NT2/D1 (cell line): ENCODE measurements around the gene CDS1.
"Not testable (repeated sequence)": the region's sequence is repeated elsewhere in the genome, so short reads cannot be mapped to it uniquely, and the experiment has no call there.

Source experiments
- DNase-seq: peaks from one replicate; pipeline ENCODE4 v3.0.0-alpha.2; 2011; ENCODE audit warnings: low read depth, low spot score
- H3K27me3 ChIP-seq: 2 replicates; pipeline ENCODE4 v1.6.0; 2011; ENCODE audit warnings: mild to moderate bottlenecking; ENCODE audit not compliant: insufficient read length, insufficient read depth
- H3K36me3 ChIP-seq: 2 replicates; pipeline ENCODE4 v1.6.1; 2011; ENCODE audit warnings: mild to moderate bottlenecking, low read length, mixed read lengths; ENCODE audit not compliant: insufficient read depth, insufficient read length
- H3K4me1 ChIP-seq: 2 replicates; pipeline ENCODE4 v1.5.1; 2011; ENCODE audit not compliant: insufficient read depth, insufficient read length
- H3K4me3 ChIP-seq: 2 replicates; pipeline ENCODE4 v1.5.1; 2011; ENCODE audit warnings: low read depth; ENCODE audit not compliant: insufficient read length
- H3K9ac ChIP-seq: 2 replicates; pipeline ENCODE4 v1.6.0; 2011; ENCODE audit warnings: low read depth; ENCODE audit not compliant: insufficient read length
- H3K9me3 ChIP-seq: 2 replicates; pipeline ENCODE4 v1.5.1; 2011; ENCODE audit warnings: mild to moderate bottlenecking, low read length; ENCODE audit not compliant: insufficient read depth
- SUZ12 ChIP-seq: IDR thresholded peaks from 2 replicates; pipeline ENCODE4 v1.6.1; 2011; ENCODE audit not compliant: insufficient read length, insufficient read depth; ENCODE audit errors: extremely low read depth
- YY1 ChIP-seq: IDR thresholded peaks from 2 replicates; pipeline ENCODE4 v1.6.1; 2011; ENCODE audit not compliant: insufficient read length, insufficient read depth
- ZNF274 ChIP-seq: IDR thresholded peaks from 2 replicates; pipeline ENCODE4 v1.6.1; 2011; ENCODE audit warnings: mild to moderate bottlenecking, low read depth, low read length

Gene CDS1

GRCh38 chr4:84677093-84677492 is 94.2 kb downstream of the CDS1 start:
- Histone ChIP-seq H3K9ac (no peak overlapping the region), H3K9me3 (no peaks in the 10 kb centered on the region), H3K4me3 (no peak overlapping the region), H3K36me3 (peaks cover 51% of the 10 kb centered on the region), H3K4me1 (no peaks in the 10 kb centered on the region), H3K27me3 (no peaks in the 10 kb centered on the region)
- DNase-seq, result no peak
- no peak for TF ChIP-seq YY1
- no peak for TF ChIP-seq SUZ12
- TF ChIP-seq ZNF274, result no peak

GRCh38 chr4:84677995-84678394 is 95.1 kb downstream of the CDS1 start:
- no peak for TF ChIP-seq SUZ12
- no peak for TF ChIP-seq YY1
- no peak for TF ChIP-seq ZNF274
- Histone ChIP-seq H3K9me3 (no peaks in the 10 kb centered on the region), H3K9ac (no peak overlapping the region), H3K4me1 (peaks cover 2% of the 10 kb centered on the region), H3K4me3 (no peak overlapping the region), H3K36me3 (peaks cover 44% of the 10 kb centered on the region), H3K27me3 (no peaks in the 10 kb centered on the region)
- no peak for DNase-seq

GRCh38 chr4:84678976-84679744 is 96.2 kb downstream of the CDS1 start:
- TF ChIP-seq ZNF274, result no peak
- TF ChIP-seq YY1, result no peak
- no peak for TF ChIP-seq SUZ12
- DNase-seq, result no peak
- H3K4me3 ChIP-seq, result no peak overlapping the region
- no peaks in the 10 kb centered on the region for H3K27me3 ChIP-seq
- no peak overlapping the region for H3K9ac ChIP-seq
- H3K4me1 ChIP-seq, result peaks cover 4% of the 10 kb centered on the region
- H3K9me3 ChIP-seq, result no peaks in the 10 kb centered on the region
- H3K36me3 ChIP-seq, result peaks cover 55% of the 10 kb centered on the region

- no peaks in the 10 kb centered on the region for H3K9me3 ChIP-seq
- no peak for DNase-seq
- no peaks in the 10 kb centered on the region for H3K27me3 ChIP-seq
- H3K36me3 ChIP-seq, result peaks cover 52% of the 10 kb centered on the region
- peaks cover 4% of the 10 kb centered on the region for H3K4me1 ChIP-seq
- H3K9ac ChIP-seq, result no peak overlapping the region
- H3K4me3 ChIP-seq, result no peak overlapping the region
- TF ChIP-seq ZNF274 (no peak), YY1 (no peak), SUZ12 (no peak)
Observed at GRCh38 chr4:84680956-84681355, 98.0 kb downstream of the CDS1 start.

- H3K9me3 ChIP-seq, result no peaks in the 10 kb centered on the region
- no peak overlapping the region for H3K9ac ChIP-seq
- no peak overlapping the region for H3K4me3 ChIP-seq
- peaks cover 4% of the 10 kb centered on the region for H3K4me1 ChIP-seq
- H3K27me3 ChIP-seq, result no peaks in the 10 kb centered on the region
- DNase-seq, result no peak
- peaks cover 55% of the 10 kb centered on the region for H3K36me3 ChIP-seq
- TF ChIP-seq YY1, result no peak
- no peak for TF ChIP-seq ZNF274
- no peak for TF ChIP-seq SUZ12
Observed at GRCh38 chr4:84681486-84682274, 98.8 kb downstream of the CDS1 start.

GRCh38 chr4:84682661-84683060 is 99.7 kb downstream of the CDS1 start:
- DNase-seq, H3K4me1 ChIP-seq, H3K9ac ChIP-seq, H3K4me3 ChIP-seq, H3K9me3 ChIP-seq, H3K27me3 ChIP-seq: not testable (repeated sequence)
- peaks cover 54% of the 10 kb centered on the region for H3K36me3 ChIP-seq

- no peak overlapping the region for H3K4me3 ChIP-seq
- H3K27me3 ChIP-seq, result no peaks in the 10 kb centered on the region
- no peak overlapping the region for H3K9ac ChIP-seq
- TF ChIP-seq SUZ12 (no peak), YY1 (no peak), ZNF274 (no peak)
- H3K9me3 ChIP-seq, result no peaks in the 10 kb centered on the region
- H3K36me3 ChIP-seq, result peaks cover 55% of the 10 kb centered on the region
- H3K4me1 ChIP-seq, result peaks cover 4% of the 10 kb centered on the region
- DNase-seq, result no peak
Observed at GRCh38 chr4:84683064-84683850, 100.3 kb downstream of the CDS1 start.
